HG03095 (cell line): Measurements from ENCODE around the gene FXYD2.
"Not testable (repeated sequence)": the region's sequence is repeated elsewhere in the genome, so short reads cannot be mapped to it uniquely, and the experiment has no call there.

Source experiments
- ATAC-seq: cut with Tn5 transposase; IDR thresholded peaks from one replicate; pipeline ENCODE4 v1.9.1; 2021; ENCODE audit warnings: moderate library complexity; ENCODE audit not compliant: unreplicated experiment

The FXYD2 gene

DNA sequence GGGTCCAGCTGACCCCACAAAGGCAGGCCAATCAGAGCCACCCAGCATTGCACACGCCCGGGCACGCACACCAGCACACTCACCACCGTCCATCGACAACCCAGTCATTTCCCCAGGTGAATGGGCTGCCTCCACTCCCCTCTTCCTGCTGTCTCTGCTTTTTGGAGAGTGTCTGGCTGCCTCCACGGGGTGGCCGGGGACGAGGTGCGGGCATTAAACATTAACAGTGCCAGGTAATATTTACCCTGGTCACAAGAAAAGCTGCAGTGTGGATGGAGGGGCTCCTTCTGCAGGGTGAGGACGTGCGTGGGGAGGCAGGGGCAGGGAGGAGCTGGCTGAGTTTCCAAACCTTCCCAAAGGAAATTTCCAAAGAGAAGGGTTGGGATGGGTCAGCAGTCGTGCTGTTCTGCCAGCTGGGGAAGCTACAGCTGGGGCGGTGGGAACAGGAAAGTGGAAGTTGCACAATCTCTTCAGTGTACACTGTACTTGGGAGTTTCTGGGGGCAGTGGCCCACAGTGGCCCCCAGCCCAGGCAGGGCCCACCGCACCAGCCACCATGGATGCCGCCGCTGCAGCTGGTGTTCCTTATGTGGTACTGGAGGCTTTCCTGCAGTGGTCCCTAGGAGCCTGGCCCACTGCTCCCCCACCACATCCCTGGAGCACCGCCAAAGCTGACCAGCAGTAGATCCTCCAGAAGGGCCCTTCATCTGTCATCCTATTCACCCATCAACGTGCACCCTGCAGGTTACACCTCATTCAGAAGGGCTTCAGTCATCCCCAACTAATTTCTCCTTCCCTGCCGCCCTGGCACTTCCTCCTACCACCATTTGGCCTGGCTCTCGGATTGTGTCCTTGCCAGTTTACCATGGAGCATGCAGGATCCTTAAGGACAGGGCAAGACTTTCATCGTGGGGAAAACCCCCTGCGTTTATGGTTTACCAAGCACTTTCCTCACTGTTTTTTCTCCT is at the start of gene FXYD2:
FXYD2 (minus strand) TSS at position 174 of the 967 bp plus-strand sequence; CDS start at position 108, 66 bp downstream.
- ATAC-seq = no peak

DNA sequence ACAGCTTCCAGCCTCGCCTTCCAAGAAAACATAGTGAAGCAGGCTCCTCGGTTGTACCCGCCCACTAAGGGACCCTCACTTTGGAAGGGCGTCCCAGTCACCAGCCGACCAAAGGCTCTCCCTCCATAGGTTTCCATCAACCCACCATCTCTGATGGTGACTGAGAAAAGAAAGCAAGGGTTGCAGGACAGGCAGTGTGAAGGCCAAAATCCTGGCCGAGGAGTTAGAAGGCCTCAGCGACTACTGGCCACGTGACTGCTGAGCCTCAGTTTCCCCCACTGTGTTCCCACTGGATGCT is 49.2 kb upstream of the FXYD2 start:
- no peak for ATAC-seq

DNA sequence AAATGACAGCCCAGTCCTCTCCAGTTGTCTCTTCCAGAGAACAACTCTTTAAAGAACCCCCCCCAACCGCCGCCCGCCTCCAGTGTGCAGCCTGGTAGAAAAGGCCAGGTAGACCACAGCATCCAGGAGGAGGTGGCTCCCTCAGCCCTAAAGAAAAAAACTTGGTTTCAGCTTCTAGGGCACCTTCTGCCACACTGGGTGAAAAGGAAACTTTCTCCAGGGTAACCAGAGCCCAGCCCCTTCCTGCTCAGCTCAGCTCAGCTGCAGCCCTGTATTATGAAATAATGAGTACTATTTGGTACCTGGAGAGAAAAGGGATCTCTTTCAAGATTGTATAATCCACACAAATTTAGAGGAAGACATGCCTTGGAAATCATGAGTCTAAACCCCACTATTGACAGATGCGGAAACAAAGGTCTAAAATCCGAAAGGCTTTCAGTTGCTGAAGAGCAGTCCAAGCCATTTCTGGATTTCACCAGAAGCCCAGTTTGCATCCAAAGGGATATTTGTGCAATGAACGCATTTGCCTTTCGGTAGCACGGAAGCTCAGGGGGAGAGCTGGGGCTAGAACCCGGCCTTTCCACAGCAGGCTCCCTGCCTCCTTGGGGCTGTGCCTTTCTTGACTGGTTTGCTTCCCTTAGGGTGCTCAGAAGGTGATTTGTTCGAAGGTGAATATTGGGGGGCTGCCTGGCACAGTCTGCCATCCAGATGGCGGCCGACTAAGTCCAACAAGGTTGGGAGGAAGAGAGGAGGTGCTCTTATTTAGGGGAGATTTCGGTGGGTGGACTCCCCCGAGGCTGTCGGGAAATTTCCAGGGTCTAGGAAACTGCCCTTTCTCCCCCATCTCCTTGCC is 48.7 kb upstream of the FXYD2 start:
- ATAC-seq = no peak

- ATAC-seq = no peak
These were observed 47.9 kb upstream of the FXYD2 start for GRCh38 chr11:117872420-117872961.

GRCh38 chr11:117871784-117872183 is 47.2 kb upstream of the FXYD2 start:
- ATAC-seq = no peak

DNA sequence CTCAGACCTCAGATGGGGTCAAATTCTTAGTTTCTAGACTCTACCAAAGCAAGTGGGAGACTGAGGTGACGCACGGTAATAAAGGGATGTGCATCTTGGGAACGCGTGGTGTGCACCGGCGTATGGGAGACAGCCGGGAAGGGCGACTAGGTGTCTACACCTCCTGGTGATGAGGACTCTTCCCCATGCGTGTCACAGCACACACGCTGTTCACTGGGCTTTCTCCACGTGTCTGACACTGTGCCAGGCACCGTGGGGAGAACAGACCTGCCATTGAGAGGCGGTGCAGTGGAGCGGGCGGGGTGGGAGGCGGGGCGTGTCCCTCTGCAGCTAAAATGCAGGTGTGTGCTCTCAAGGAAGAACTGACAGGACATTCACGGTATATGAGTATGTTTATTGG is 46.6 kb upstream of the FXYD2 start:
- no peak for ATAC-seq

DNA sequence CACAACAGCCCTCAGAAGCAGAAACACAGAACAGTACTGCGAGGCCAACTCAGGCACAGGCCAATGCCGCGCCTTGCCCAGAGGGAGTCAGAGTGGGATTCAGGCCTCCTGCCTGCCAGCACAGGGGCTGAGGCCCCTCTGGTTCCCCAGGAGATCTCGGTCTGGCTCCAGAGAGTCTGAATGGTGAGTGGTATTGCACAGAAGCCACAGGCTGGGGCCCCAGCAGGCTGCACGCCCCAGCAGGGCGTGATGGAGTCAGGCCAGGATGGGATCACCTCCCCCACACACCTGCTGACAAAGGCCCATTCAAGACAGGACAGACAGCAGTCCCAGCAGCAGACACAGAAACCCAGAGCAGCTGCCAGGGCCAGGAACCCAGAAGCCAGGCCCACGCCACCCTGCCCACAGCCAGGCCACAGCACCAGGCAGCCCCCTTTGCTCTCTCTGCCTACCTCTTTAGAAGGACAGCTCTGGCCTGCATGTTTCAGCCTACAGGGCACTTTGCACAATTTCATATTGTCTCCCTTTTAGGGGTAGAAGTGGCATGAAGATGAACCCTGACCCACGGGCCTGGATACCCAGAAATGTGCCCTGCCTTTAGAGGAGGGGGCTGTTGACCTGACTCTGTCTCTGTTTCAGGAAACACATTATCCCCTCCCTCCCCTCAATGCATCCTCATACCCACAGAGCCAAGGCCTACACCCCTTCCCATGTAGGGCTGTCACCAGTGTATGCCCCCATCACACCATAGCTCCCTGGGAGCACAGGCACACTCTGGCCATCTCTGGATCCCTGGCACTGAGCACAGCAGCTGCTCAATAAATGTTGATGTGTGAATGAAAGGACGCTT is 45.8 kb upstream of the FXYD2 start:
- no peak for ATAC-seq

- no peak for ATAC-seq
These were observed 45.1 kb upstream of the FXYD2 start for GRCh38 chr11:117869604-117870003.

GRCh38 chr11:117868815-117869561 is 44.4 kb upstream of the FXYD2 start:
- ATAC-seq = no peak

GRCh38 chr11:117868088-117868487 is 43.5 kb upstream of the FXYD2 start:
- ATAC-seq = no peak

GRCh38 chr11:117866526-117866925 is 42.0 kb upstream of the FXYD2 start:
- no peak for ATAC-seq

GRCh38 chr11:117865546-117865945 is 41.0 kb upstream of the FXYD2 start:
- not testable (repeated sequence) for ATAC-seq

DNA sequence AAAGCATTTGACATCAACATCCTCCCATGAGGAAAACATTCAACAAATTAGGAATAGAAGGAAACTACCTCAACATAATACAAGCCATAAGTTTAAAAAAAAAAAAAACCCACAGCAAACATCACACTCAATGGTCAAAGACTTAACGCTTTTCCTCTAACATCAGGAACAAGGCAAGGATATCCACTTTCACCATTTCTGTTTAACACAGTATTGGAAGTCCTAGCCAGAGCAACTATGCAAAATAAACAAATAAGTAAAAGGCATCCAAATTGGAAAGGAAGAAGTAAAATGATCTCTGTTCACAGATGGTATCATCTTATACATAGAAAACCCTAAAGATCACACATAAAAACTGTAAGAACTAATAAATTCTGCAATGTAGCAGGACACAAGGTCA is 38.8 kb upstream of the FXYD2 start:
- ATAC-seq = no peak

- ATAC-seq = no peak
These were observed 38.2 kb upstream of the FXYD2 start for GRCh38 chr11:117862753-117863152.

GRCh38 chr11:117862019-117862725 is 37.6 kb upstream of the FXYD2 start:
- ATAC-seq = no peak

DNA sequence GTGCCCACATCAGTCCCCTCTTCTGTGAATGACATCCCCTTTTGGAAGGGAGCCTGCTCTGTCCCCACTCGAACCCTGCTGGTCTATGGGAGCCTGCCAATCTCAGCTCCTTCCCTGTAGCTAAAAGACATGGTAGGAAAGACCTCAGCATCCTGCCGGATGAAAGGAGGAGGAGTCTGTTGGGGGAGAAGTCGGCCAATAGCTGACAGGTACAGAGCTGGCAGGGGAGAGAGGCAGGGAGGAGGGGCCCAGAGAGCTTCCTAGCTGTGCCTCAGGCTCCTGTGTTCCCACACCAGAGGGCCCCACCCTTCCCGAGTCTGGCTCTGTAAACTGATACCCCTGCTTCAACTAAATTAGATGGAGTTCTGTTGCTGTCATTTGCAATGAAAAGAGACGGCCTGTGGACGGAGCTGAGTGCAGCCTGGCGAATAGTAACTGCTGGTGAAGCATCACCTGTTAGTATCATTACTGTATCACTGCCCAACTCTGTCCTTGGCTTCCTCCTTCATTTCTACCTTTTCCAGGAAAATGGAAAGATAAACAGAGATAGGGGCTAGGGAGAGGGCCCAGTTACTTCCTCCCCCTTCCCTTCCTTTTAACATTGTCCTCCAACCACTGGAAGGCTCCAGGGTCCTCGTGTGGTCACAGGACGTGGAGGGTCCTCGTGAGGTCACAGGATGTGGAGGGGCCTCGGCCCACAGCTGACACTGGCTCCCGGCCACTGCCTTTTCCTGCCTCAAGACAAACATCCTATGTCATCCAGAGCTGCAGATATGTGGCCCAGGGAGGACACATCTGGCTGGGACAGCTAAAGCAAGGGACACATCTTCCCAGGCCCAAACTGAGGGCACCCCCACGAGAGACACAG is 36.8 kb upstream of the FXYD2 start:
- ATAC-seq = no peak

DNA sequence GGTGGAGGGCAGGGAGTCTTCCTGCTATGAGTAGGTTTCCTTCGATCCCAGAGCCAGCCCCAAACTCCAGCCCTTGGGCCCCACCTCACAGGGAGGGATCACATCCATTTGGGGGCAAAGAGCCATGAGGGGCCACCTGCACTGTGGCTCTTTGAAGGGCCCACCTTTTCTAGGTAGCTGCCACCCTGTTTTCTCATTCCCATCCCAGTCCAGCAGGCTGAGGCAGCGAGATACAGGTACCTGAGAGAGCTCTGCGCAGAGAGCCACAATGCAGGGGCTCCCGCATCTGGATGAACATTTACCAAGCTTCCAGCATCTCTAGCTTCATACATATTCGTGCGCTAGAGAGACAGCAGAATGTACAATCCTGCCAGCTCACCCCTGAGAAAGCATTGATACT is 35.6 kb upstream of the FXYD2 start:
- no peak for ATAC-seq

GRCh38 chr11:117859488-117860112 is 35.1 kb upstream of the FXYD2 start:
- ATAC-seq = no peak
